NCI-H526 (cell line): ENCODE data around the gene MAGEA9B.
"Not testable (repeated sequence)": the region's sequence is repeated elsewhere in the genome, so short reads cannot be mapped to it uniquely, and the experiment has no call there.

Source experiments
- DNase-seq, 2 experiments: peaks; one replicate each; lab custom pipeline; 2025; lab: John Stamatoyannopoulos, UW

Gene MAGEA9B

GRCh38 chrX:149571770-149572169 lies 15.5 kb downstream of the MAGEA9B start:
- no peak for DNase-seq

DNA sequence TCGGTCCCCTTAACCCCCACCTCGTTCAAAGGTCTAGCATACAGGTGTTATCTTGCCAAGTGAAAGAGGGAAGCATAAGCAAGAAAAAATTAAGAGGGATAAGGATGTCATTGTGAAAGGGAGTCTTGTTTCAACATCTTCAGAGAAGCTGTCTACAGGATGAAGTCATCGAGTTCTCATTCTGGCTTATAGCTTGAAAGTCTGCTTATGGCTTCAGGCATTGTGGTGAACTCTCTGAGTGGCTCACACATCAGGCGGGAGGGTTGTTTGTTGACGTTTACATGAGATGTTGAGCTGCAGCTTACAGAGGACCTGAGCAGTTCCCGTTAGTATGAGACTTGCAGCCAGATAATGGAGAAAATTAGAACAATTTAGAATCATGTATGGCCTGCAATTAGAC lies 16.6 kb downstream of the MAGEA9B start:
- no peak for DNase-seq

DNA sequence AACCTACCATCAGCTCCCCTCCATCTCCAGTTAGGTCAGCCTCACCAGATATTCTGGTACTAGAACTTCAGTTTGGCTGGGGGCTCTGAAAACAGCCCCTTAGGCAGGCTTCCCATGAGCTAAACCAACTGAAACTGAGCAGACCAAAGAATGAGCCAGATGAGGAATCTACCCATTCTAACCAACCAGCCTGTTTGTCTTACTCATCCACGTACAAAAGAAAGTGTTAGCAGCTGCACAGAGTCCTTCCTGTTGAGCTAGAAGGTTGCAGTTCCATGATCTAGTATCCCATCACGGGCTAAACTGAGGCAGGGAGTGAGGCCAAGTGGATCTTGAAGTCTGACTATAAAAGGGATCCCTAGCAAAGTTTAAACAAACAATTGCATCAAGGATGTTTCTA lies 17.5 kb downstream of the MAGEA9B start:
- DNase-seq, result no peak

GRCh38 chrX:149568701-149569296 lies 18.5 kb downstream of the MAGEA9B start:
- no peak for DNase-seq

- no peak for DNase-seq
These were observed 19.4 kb downstream of the MAGEA9B start for GRCh38 chrX:149567621-149568417.

DNA sequence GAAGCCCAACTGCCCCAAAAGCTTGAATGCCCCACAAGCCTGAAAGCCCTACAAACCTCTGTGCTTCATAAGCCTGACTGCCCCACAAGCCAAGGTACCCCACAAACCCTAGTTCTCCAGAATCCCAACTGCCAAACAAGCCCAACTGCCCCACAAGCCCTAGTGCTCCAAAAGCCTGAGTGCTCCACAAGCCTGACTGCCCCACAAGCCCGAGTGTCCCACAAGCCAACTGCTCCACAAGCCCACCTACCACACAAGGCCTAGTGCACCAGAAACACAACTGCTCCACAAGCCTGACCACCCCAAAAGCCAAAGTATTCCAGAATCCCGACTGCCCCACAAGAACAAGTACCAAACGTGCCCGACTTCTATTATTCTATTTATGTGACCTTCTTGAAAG lies 23.9 kb downstream of the MAGEA9B start:
- no peak for DNase-seq

- not testable (repeated sequence) for DNase-seq
These were observed 32.0 kb downstream of the MAGEA9B start for GRCh38 chrX:149555251-149555650.

DNA sequence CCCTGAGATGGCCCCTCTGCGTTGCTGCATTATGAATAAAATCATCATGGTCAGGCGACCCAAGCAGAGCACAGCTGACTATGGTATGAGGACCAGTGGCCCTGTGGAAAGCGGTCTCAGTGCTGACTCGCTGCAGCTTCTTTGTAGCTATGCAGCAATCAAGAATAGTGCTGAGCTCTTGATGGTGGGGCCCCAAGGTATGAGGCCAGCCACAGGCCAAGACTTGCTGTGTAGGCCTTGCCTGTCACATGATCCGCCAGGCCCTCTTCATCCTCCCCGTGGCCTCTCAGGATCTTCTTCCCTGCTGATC lies 35.4 kb downstream of the MAGEA9B start:
- not testable (repeated sequence) for DNase-seq

GRCh38 chrX:149551245-149551938 lies 35.9 kb downstream of the MAGEA9B start:
- DNase-seq, result not testable (repeated sequence)

GRCh38 chrX:149550454-149550853 lies 36.8 kb downstream of the MAGEA9B start:
- not testable (repeated sequence) for DNase-seq

DNA sequence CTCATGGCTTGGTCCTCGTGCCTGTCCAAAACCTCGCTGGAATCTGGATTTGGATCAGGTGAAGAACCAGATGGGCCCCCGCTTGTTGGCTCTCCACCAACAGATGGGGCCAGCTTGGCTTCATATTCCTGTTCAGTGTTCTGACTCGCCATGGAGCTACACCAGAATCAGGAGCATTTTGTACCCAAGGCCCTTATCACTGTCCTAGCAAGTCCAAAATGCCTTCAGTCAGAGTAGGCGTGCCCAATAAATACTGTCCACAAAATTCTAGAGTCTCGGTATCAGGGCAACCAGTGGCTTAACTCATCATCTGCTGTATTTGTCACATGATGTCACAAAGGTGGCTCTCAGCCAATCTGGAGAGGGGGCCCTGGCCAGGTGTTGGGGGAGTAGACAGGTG lies 37.6 kb downstream of the MAGEA9B start, which contains the start of gene HSFX3:
Gene HSFX3 (minus strand): TSS at position 224 of the 400 bp plus-strand sequence. CDS start 72 bp downstream, at position 152.
- DNase-seq, result not testable (repeated sequence)

GRCh38 chrX:149547782-149548181 lies 39.5 kb downstream of the MAGEA9B start:
- DNase-seq, result not testable (repeated sequence)

GRCh38 chrX:149546962-149547361 lies 40.3 kb downstream of the MAGEA9B start:
- DNase-seq, result not testable (repeated sequence)

GRCh38 chrX:149545545-149546543 lies 41.4 kb downstream of the MAGEA9B start:
- peak; percentile 13 to 29 for DNase-seq

GRCh38 chrX:149541521-149542047 lies 45.7 kb downstream of the MAGEA9B start:
- DNase-seq, result peak in 1 of 2 experiments; percentile 14

GRCh38 chrX:149540621-149541520 lies 46.4 kb downstream of the MAGEA9B start, which contains the start of gene EOLA1:
EOLA1 (plus strand) TSS chrX:149541012; CDS start chrX:149545631, 4,619 bp downstream.
- DNase-seq, result peak; percentile 92 to 94

DNA sequence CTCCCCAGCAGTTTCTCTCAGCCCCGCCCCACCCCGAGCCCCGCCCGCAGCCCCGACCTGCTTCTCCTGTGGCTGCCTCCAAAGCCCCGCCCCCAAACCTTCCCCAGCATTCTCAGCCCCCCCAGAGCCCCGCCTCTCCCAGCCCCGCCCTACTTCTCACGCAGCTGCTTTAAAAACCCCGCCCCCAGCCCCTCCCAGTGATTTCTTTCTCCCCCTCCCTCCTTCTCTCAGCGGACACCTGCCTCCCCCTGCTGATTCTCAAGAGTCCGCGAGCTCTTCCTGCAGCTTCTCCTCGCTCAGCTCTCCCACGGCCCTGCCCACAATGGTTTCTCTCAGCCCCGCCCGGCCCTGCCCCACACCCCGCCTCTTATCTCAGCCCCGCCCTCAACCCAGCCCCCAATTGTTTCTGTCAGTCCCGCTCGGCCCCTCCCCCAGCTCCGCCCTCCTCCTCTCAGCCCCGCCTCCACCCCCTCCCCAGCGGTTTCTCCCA lies 47.1 kb downstream of the MAGEA9B start:
- peak; percentile 69 to 95 for DNase-seq

DNA sequence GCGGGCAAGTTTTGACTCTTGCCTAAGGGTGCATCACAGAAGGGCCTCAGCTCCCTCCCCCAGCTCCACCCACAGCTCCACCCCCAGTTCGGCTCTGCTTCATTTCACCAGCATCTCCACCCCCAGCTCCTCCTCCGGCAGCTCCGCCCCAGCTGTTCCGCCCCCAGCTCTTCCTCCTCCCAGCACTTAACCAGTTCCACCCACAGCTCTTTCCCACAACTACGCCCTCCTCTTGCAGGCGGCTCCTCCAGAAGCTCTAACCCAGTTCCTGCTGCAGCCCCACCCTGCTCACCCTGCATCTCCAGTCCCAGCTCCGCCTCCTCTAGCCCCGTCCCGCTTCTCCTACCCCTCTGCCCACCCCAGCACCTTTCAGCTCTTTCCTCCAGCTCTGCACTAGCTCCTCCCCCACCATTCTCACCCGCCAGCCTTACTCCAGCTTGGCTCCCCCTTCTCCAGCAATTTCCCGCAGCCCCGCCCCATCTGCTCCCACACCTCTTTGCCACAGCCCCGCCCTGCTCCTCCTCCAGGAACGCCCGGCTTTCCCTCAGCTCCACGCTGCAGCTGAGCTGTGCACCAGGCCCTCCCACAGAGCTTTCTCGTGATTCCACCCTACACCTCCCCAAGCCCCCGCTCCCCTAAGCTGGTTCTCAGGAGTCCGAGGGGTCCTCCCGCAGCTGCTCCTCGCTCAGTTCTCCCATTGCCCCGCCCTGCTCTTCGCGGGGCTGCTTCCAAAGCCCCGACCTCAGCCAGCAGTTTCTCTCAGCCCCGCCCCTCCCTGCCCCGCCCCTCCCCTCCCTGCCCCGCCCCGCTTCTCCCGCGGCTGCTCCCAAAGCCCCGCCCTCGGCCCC lies 47.8 kb downstream of the MAGEA9B start:
- peak; percentile 84 to 94 for DNase-seq

- not testable (repeated sequence) for DNase-seq
These were observed 49.8 kb downstream of the MAGEA9B start for GRCh38 chrX:149537474-149537873.
